Astrocyte (in vitro differentiated cells and primary cell): Measurements from ENCODE around the gene RPS6KB2.

ENCODE experiments used
- CTCF ChIP-seq: IDR thresholded peaks from 2 replicates; pipeline ENCODE4 v1.5.1; 2011; ENCODE audit warnings: low read depth, mild to moderate bottlenecking, inconsistent platforms, low read length, moderate library complexity; ENCODE audit not compliant: insufficient read depth
- EZH2 ChIP-seq: IDR thresholded peaks from 2 replicates; pipeline ENCODE4 v1.6.1; 2012; ENCODE audit warnings: mild to moderate bottlenecking, low read length, inconsistent platforms; ENCODE audit not compliant: insufficient read depth

- TF ChIP-seq EZH2 (no peak), CTCF (no peak)
These were observed 35.6 kb downstream of the RPS6KB2 start for GRCh38 chr11:67463680-67464410.
